HUES48 (cell line): ENCODE measurements around the gene PDZD8.
A peak's percentile ranks its signal among the peaks of the same experiment; 100 is the strongest.

Source experiments
- H3K27ac ChIP-seq: one replicate; pipeline ENCODE4 v1.7.0; 2013; ENCODE audit warnings: low read depth, low read length, inconsistent platforms
- H3K27me3 ChIP-seq: 2 replicates; pipeline ENCODE4 v1.6.1; 2013; ENCODE audit warnings: mild to moderate bottlenecking, low read length; ENCODE audit not compliant: control insufficient read depth, insufficient read depth
- H3K36me3 ChIP-seq: 2 replicates; pipeline ENCODE4 v1.6.1; 2013; ENCODE audit warnings: low read length; ENCODE audit not compliant: control insufficient read depth, insufficient read depth
- H3K4me1 ChIP-seq: 2 replicates; pipeline ENCODE4 v1.6.1; 2013; ENCODE audit warnings: mild to moderate bottlenecking, low read length; ENCODE audit not compliant: control insufficient read depth, insufficient read depth
- H3K4me3 ChIP-seq: 2 replicates; pipeline ENCODE4 v1.5.1; 2013; ENCODE audit warnings: mild to moderate bottlenecking, low read depth, low read length
- H3K9ac ChIP-seq: 2 replicates; pipeline ENCODE4 v1.6.1; 2013; ENCODE audit warnings: mild to moderate bottlenecking, low read depth, low read length, moderate library complexity
- H3K9me3 ChIP-seq: 2 replicates; pipeline ENCODE4 v1.6.1; 2013; ENCODE audit warnings: low read length; ENCODE audit not compliant: control insufficient read depth, insufficient read depth

Gene PDZD8, protein sequence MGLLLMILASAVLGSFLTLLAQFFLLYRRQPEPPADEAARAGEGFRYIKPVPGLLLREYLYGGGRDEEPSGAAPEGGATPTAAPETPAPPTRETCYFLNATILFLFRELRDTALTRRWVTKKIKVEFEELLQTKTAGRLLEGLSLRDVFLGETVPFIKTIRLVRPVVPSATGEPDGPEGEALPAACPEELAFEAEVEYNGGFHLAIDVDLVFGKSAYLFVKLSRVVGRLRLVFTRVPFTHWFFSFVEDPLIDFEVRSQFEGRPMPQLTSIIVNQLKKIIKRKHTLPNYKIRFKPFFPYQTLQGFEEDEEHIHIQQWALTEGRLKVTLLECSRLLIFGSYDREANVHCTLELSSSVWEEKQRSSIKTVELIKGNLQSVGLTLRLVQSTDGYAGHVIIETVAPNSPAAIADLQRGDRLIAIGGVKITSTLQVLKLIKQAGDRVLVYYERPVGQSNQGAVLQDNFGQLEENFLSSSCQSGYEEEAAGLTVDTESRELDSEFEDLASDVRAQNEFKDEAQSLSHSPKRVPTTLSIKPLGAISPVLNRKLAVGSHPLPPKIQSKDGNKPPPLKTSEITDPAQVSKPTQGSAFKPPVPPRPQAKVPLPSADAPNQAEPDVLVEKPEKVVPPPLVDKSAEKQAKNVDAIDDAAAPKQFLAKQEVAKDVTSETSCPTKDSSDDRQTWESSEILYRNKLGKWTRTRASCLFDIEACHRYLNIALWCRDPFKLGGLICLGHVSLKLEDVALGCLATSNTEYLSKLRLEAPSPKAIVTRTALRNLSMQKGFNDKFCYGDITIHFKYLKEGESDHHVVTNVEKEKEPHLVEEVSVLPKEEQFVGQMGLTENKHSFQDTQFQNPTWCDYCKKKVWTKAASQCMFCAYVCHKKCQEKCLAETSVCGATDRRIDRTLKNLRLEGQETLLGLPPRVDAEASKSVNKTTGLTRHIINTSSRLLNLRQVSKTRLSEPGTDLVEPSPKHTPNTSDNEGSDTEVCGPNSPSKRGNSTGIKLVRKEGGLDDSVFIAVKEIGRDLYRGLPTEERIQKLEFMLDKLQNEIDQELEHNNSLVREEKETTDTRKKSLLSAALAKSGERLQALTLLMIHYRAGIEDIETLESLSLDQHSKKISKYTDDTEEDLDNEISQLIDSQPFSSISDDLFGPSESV

DNA sequence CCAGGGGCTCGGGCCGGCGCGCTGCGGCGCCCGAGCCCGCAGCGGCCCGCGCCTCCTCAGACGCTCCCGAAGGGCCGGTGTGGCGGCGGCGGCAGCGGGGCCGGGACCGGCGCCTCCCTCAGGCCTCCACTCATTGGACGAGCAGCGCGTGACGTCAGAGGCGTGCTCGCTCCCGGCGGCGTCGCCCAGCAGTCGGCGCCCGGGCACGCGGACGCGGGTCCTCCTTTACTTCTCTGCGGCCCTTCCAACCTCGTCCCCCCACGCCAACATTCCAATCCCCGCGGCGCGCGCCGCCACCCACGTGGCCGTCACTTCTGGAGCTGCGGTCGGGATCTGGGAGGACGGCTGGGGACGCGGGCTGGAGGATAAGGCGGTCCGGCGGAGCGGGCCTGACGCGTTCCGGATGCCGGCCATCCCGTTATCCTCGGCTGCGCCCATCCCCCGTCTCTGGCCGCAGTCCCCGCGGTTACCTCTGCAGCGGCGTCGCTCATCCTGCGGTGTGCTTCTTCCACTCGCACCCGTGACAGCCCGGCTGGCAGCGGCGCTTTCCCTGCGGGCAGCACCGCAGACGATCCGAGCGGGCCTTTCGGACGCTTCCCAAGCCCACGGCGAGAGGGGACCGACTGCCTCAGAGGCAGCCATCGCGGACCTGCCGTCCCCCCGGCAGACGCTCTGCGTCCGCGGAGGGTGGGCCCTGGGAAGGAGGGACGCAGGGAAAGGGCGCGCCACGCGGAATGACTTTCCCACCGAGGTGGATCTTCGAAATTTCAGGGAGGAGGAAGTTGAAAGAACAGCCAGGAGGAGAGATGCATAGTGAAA, at the start of gene PDZD8:
Gene PDZD8, minus strand, starts transcription at position 81 of the 819 bp plus-strand sequence. CDS start 213 bp downstream, outside the sequence.
- no peaks in the 10 kb centered on the region for H3K9me3 ChIP-seq
- H3K4me3 ChIP-seq: peak within 1 kb of the TSS; percentile 78
- H3K4me1 ChIP-seq: peaks cover 21% of the 10 kb centered on the region
- peak within 1 kb of the TSS; percentile 55; the same call in 1 of the 2 replicates for H3K9ac ChIP-seq
- H3K36me3 ChIP-seq: no peaks in the 10 kb centered on the region
- peak within 1 kb of the TSS; percentile 73 for H3K27ac ChIP-seq
- peaks cover 30% of the 10 kb centered on the region for H3K27me3 ChIP-seq

DNA sequence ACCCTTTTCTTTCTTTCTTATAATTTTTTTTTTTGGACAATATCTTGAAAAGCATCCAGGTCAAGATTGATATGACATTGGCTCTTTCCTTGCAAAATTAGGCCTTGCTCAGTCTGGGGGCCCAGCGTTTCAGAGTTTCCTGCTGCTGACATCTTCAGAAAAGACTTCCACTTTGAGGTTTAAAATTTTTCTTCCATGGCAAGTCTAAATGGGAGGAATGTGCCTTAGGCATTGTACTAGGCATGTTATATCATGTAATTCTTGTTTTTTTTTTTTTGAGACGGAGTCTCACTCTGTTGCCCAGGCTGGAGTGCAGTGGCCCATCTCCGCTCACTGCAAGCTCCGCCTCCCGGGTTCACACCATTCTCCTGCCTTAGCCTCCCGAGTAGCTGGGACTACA, 48.9 kb upstream of the PDZD8 start:
- Histone ChIP-seq H3K27ac (no peak overlapping the region), H3K27me3 (no peaks in the 10 kb centered on the region), H3K4me1 (peaks cover 30% of the 10 kb centered on the region), H3K9ac (no peak overlapping the region), H3K9me3 (no peaks in the 10 kb centered on the region), H3K36me3 (no peaks in the 10 kb centered on the region), H3K4me3 (no peak overlapping the region)

DNA sequence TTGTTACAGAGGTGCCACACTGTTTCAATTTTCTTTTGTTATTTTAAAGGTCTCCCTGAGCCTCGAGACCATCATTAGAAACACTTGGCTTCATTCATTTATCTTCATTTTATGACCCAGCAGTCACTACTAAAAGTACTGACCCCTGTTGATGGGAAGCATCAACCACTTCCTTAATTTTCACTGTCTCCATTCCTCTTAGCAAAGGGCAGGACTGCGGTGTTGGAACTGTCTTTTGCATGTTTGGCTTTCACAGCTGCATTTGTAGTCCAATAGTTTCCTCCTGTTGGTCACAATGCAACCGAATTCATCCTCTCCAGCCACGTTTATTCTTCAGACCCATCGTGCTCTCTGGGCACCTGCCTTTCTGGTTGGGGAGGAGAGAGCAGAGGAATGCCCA, 46.7 kb upstream of the PDZD8 start:
- H3K9me3 ChIP-seq: no peaks in the 10 kb centered on the region
- no peak overlapping the region for H3K27ac ChIP-seq
- no peak overlapping the region for H3K9ac ChIP-seq
- H3K36me3 ChIP-seq: no peaks in the 10 kb centered on the region
- no peak overlapping the region for H3K4me3 ChIP-seq
- no peaks in the 10 kb centered on the region for H3K27me3 ChIP-seq
- H3K4me1 ChIP-seq: peaks cover 23% of the 10 kb centered on the region

DNA sequence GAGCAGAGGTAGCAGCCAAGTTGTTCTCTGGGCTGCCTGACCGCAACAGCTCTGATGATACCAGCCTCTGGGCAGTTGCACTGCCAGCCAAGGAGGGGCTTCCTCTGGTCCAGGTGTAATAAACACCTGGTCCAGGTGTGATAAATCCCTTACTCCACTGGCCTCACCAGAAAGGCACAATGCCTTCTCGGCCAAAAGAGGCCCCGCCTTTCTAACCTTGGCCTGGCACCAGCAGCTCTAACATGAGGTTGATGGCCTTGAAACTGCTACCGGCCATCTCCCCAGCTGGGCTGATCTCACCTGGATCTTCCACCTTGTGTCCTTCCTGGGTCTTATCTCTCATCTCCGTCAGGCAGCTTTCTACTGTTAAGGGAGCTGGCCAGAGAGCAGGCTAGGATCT, 45.5 kb upstream of the PDZD8 start:
- Histone ChIP-seq H3K4me1 (peaks cover 12% of the 10 kb centered on the region), H3K27ac (no peak overlapping the region)

DNA sequence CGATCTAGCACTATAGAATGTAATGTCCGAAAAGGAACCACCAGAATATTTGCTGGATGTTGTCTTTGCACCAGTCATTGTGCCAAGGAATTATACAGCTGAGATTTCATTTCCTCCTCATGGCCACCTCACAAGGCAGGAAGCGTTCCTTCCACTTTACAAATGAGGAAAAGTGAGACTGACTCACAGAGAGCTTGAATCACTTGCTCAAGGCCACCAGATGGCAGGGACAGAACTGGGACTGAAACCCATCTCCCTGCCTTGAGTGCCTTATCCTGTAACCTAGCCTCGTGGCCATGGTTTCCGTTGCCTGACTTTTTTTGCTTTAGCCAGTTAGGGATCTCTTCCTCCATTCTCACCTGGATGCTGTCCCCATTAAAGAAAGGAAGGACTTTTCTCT, 44.7 kb upstream of the PDZD8 start:
- H3K9me3 ChIP-seq: no peaks in the 10 kb centered on the region
- no peak overlapping the region for H3K9ac ChIP-seq
- H3K36me3 ChIP-seq: no peaks in the 10 kb centered on the region
- H3K27ac ChIP-seq: no peak overlapping the region
- no peaks in the 10 kb centered on the region for H3K27me3 ChIP-seq
- peaks cover 4% of the 10 kb centered on the region for H3K4me1 ChIP-seq
- H3K4me3 ChIP-seq: no peak overlapping the region

More for the DNA sequence above, 45.5 kb upstream of the PDZD8 start:
- no peaks in the 10 kb centered on the region for H3K9me3 ChIP-seq
- no peak overlapping the region for H3K4me3 ChIP-seq
- H3K9ac ChIP-seq: no peak overlapping the region
- H3K36me3 ChIP-seq: no peaks in the 10 kb centered on the region
- H3K27me3 ChIP-seq: no peaks in the 10 kb centered on the region

DNA sequence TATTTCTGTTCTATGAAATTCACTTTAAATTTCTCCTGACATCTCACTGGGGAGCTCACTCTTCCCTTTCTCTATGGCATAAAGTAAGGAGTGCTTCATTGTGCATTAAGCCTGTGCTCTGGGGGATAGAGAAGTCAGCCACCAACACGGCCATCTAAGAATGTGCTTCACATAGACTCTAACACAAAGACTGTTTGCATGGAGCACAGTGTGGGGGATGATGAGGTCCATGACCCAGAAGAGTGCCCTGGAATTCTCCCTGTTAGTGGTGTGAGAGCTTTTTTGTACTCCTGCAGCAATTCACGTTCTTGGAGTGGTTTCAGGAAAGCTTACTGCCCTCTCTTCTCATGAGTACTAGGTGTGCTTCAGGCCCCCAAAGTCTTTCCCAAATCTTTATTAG, 43.9 kb upstream of the PDZD8 start:
- Histone ChIP-seq H3K36me3 (no peaks in the 10 kb centered on the region), H3K9me3 (no peaks in the 10 kb centered on the region), H3K4me1 (no peaks in the 10 kb centered on the region), H3K9ac (no peak overlapping the region), H3K27ac (no peak overlapping the region), H3K27me3 (no peaks in the 10 kb centered on the region), H3K4me3 (no peak overlapping the region)

DNA sequence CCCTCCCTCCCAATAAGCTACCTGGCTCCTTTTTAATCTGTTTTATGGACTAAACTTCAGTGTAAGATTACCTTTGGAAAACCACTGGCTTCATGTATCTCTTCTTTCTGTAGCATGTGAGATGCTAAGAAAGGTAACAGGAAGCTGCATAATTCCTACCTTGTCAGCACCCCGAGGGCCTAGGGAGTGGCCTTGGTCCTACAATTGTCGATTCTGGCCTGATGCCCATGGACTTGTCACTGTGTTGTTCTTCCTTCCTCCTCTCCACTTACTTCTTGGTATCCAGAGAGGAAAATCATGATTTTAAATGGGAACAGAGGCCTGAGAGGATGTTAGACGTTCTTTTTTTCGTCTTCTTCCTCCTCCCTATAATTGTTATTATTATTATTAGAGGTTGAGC, 42.9 kb upstream of the PDZD8 start:
- H3K27ac ChIP-seq: no peak overlapping the region
- no peaks in the 10 kb centered on the region for H3K36me3 ChIP-seq
- H3K4me3 ChIP-seq: no peak overlapping the region
- no peaks in the 10 kb centered on the region for H3K27me3 ChIP-seq
- H3K9me3 ChIP-seq: no peaks in the 10 kb centered on the region
- no peak overlapping the region for H3K9ac ChIP-seq
- H3K4me1 ChIP-seq: no peaks in the 10 kb centered on the region

DNA sequence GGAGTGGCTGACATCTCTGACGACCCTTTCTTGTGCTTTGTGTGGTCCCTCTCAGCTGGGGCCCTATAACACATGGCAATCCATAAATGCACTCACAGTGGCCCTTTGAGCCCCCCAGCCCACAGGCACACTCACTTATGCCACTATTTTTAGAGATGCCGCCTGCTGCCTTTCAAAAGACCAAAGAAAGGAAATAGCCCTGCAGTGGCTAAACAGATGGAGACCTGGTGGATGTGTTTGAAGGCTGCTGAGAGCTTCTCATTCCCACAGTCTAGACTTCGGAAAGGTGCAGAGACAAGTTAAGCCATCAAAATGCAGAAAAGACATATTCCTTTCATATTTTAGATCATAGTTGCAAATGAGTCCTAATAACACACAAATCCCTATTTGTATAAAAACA, 42.0 kb upstream of the PDZD8 start:
- Histone ChIP-seq H3K36me3 (no peaks in the 10 kb centered on the region), H3K9me3 (no peaks in the 10 kb centered on the region), H3K27ac (no peak overlapping the region), H3K9ac (no peak overlapping the region), H3K4me1 (no peaks in the 10 kb centered on the region), H3K4me3 (no peak overlapping the region), H3K27me3 (no peaks in the 10 kb centered on the region)

DNA sequence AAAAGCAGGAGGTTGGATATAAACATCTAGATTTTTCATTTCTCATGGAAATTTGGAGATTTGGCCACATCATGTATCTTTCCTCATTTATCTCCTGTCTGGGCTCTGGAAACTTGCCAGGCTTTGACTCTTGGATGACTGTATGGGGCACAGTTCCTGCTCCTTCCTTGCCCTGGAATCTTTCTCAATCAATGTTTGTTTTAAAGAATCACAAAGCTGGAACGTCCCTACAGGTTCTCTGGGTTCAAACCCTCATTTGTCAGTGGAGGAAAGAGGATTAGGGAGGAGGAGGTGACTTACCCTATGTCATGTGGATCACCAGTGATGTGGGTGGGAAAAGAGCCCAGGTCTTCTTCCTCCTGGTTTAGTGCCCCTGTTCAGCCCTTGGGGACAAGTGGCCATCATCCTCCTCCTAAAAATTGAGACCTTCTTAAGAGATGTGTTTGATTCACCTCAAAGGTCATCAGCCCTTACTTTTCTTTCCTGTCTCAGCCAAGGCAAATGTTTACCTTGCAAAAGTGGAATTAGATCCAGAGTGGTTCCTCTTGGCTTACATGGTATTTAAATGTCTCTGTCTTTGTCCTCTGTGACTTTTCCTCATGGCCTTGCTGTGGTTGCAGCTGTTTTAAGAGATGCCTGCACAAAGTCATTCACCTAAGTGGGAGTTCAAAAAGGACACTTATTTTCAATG, 38.8 kb upstream of the PDZD8 start:
- Histone ChIP-seq H3K9me3 (no peaks in the 10 kb centered on the region), H3K9ac (no peak overlapping the region), H3K36me3 (no peaks in the 10 kb centered on the region), H3K27ac (no peak overlapping the region), H3K4me3 (no peak overlapping the region), H3K4me1 (no peaks in the 10 kb centered on the region), H3K27me3 (no peaks in the 10 kb centered on the region)

DNA sequence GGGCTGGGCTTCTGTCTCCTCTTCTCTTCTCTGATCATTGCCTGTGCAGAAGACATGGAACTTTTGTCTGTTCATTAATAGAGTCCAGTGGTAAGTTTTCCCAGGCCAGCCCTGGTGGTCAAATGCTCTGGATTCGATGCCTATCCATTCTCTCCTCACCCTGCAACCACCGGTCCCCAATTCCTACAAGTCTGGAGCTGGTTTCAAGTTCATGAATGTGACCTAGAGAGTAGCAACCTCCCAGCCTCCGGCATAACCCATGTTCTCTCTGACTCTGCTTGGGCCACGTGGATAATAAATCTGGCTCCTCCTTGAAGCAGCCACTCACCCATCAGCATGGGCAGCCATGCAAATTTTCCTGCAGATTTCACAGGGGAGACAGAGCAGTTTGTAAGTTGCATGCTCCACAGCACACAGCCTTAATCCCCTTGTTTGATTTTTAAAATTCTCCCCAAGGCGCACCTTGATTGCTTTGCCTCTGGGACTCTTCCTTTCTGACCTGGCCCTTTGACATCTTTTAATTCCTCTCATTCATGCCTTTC, 37.3 kb upstream of the PDZD8 start:
- Histone ChIP-seq H3K36me3 (no peaks in the 10 kb centered on the region), H3K9ac (no peak overlapping the region), H3K9me3 (no peaks in the 10 kb centered on the region), H3K27ac (no peak overlapping the region), H3K4me3 (no peak overlapping the region), H3K4me1 (no peaks in the 10 kb centered on the region), H3K27me3 (no peaks in the 10 kb centered on the region)
